GM10847 (cell line): ENCODE measurements around the gene VSNL1.

Experiments used
- POLR2A ChIP-seq: IDR thresholded peaks from 2 replicates; pipeline ENCODE4 v1.6.1; 2011; ENCODE audit not compliant: insufficient read length; ENCODE audit errors: extremely low read depth

The VSNL1 gene

DNA sequence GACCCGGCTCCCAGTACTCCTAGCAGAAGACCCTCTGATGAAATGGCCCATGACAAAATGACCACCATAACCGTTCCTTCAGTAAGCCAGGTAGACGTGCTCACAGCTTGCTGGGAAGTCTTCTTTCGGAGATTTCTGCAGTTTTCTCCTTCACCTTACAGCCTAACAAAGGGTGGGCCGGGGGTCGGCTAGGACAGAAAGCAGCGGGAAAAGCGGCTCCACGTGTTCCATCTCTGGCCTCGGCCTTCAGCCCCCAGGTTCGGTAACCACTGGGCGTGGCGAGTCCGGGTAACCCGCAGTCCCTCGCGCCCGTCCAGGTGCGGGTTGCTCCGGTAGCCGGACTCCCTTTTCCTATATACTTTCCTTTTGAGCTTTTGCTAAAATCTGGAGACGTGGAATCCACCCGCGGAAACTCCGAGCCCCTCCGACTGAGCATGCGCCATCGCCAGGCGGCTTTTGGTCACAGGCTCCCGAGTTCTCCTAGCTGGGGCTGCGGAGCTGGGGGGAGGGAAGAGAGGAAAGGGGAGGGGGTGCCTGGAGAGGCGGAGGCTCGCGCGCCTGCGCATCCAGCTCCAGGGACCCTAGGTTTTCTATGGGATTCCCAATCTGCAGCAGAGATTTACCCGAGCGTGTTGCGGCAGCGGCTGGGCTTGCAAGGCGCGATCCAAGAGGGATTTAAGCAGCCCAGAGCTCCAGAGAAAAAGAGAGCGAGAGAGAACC lies at the start of gene VSNL1:
Gene VSNL1 (plus strand): TSS at position 604 of the 720 bp plus-strand sequence. CDS start 51,379 bp downstream, outside the sequence.
- TF ChIP-seq POLR2A = no peak

- TF ChIP-seq POLR2A = no peak
Measured at GRCh38 chr2:17495590-17495989, 44.9 kb upstream of the VSNL1 start.

DNA sequence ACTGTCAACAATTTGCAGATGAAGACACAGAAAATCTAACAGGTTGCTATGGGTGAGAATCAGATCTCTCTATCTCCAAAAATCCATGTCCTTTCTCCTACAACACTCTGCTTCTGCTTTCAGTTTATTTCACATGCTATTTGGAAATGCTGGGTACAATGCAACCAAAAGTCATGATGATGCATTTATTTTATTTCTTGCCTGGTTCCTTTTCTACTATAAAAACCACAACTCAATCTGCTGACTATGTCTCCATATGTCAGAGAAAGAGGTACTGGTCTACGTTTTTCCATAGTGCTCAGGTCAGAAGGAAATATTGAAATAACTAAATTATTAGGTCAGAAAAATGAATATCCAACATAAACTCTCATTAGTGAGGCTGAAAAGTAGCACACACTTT lies 42.8 kb upstream of the VSNL1 start:
- no peak for TF ChIP-seq POLR2A

GRCh38 chr2:17506736-17507616 lies 33.5 kb upstream of the VSNL1 start:
- no peak for TF ChIP-seq POLR2A

DNA sequence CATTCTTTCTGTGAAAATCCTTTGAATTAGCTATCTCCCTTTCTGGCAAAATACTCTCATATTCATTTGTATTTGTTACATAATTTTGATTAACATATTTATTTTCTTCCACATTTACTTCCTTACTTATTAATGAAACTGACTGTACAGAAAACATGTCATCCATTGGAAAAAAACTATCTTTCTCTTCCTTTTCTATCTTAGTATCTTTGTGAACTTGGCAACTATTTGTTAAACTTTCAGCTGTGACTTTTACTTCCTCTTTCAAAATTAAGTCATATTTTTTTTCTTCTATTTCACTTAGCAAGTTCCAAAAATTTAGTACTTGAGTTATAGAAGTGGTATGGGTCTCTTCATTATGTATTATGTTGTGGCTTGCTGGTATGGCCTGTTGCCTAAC lies 24.8 kb upstream of the VSNL1 start:
- no peak for TF ChIP-seq POLR2A

- no peak for TF ChIP-seq POLR2A
Measured at GRCh38 chr2:17517481-17518211, 22.9 kb upstream of the VSNL1 start.

- no peak for TF ChIP-seq POLR2A
Measured at GRCh38 chr2:17518212-17519154, 22.0 kb upstream of the VSNL1 start, which contains the start of gene RAD51AP2. RAD51AP2 (minus strand) TSS chr2:17518440; CDS start chr2:17518415, 25 bp downstream.

DNA sequence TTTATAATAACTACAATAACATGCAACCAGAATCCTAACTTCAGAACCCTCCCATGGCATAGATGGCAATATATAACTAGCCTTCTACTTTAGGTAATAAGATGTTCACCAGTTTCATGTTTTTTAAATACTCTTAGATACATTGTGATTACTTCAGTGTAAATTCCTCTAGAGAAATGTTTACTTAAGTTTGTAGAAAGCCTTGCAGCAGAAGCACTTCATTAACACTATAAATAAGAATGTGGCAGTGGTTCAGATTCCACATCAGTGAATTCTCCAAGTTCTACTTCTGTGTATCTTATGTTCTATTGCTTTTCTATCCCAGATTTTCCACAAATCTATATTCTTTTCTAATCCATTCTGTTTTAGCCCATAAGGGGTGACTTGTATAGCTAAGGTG lies 21.0 kb upstream of the VSNL1 start:
- TF ChIP-seq POLR2A = no peak

GRCh38 chr2:17520761-17521160 lies 19.7 kb upstream of the VSNL1 start:
- no peak for TF ChIP-seq POLR2A

GRCh38 chr2:17521621-17522020 lies 18.9 kb upstream of the VSNL1 start:
- no peak for TF ChIP-seq POLR2A

GRCh38 chr2:17522303-17522702 lies 18.2 kb upstream of the VSNL1 start:
- no peak for TF ChIP-seq POLR2A

DNA sequence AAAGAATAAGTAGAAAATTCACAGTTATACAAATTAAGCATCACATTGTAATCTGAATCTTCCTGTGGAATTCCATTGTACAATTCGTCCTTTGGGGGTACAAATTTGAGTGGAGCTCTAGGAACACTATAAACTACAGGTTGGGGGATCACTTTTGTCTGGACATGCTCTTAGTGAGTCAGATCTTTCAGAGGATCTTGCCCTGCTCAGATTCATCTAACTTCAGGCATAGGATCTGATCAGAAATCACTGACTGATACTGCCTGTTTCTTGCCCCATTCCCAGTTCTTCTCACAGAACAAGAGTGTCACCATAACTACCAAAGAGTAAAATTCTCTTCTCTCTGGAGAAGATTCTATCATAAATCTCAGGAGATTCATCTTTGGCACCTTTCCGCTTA lies 10.7 kb upstream of the VSNL1 start:
- no peak for TF ChIP-seq POLR2A

- TF ChIP-seq POLR2A = no peak
Measured at GRCh38 chr2:17533546-17533945, 7.0 kb upstream of the VSNL1 start.

DNA sequence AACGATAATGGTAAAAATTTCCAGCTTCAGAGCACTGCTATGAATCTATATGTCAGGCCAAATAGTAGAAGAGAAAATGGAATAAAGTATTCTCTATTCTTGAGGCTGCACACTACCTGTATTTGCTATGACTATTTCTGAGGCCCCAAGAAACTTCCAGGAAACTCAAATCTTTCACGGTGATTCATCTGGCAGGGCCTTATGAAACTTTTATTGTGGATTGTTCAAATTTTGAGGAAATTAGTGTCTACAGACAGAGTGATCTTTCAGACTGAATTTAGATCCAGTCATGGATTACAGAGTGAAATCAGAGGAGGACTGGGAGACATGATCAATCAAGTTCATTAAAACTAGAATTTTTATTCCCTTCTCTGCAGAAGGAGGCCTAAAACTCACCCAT lies 4.1 kb upstream of the VSNL1 start:
- no peak for TF ChIP-seq POLR2A

- no peak for TF ChIP-seq POLR2A
Measured at GRCh38 chr2:17538022-17538843, 2.3 kb upstream of the VSNL1 start.
